ENCODE data around the gene GAPDHS. TPM values are rescaled to one million over a fixed set of nuclear protein-coding genes. Genes with fewer than 3 reads are reported as not detected.

The GAPDHS gene
- total and polyA plus RNA-seq, 2 experiments from 2014 or later = not detected

GRCh38 chr19:35560677-35561076, 27.4 kb downstream of the GAPDHS start:
- Histone ChIP-seq H3K36me3 (ENCODE audit: low read depth) (no peaks in the 10 kb centered on the region), H3K4me2 (ENCODE audit: unreplicated experiment) (no peak overlapping the region), H3K4me3 (no peak overlapping the region), H3K9me2 (ENCODE audit: insufficient read depth) (no peaks in the 10 kb centered on the region), H3K4me1 (ENCODE audit: insufficient read depth) (no peaks in the 10 kb centered on the region), H3F3A (ENCODE audit: insufficient read depth) (no peaks in the 10 kb centered on the region), H3K27me3 (replicated peaks; ENCODE audit: insufficient read depth) (0 out of 2 replicates have a peak, but pooled peaks cover 14% of the 10 kb centered on the region), H2AFZ (no peak overlapping the region), H3K9ac (no peak overlapping the region), H3K27ac (no peak overlapping the region), H3K79me2 (ENCODE audit: insufficient read depth) (no peaks in the 10 kb centered on the region), H3K9me3 (ENCODE audit: low read depth) (no peaks in the 10 kb centered on the region), H4K20me1 (ENCODE audit: insufficient read depth) (no peaks in the 10 kb centered on the region)
- no peak for DNase-seq
- 59 to 65% methylated on average over 6 of the region's 6 CpGs for WGBS, 2 experiments (ENCODE audit: low coverage in 1 of 2, low lambda C conversion rate in 2 of 2, missing lambda C conversion rate in 2 of 2)
- in situ Hi-C loops (cut with MboI) = no loop called here
- TF ChIP-seq EZH2 (IDR thresholded peaks at IDR 0.05; ENCODE audit: insufficient read depth, poor library complexity, severe bottlenecking) (no peak), EZH2phosphoT487 (IDR thresholded peaks at IDR 0.05; ENCODE audit: insufficient read depth, low read depth) (no peak)

GRCh38 chr19:35561436-35561835, 28.2 kb downstream of the GAPDHS start:
- TF ChIP-seq EZH2 (IDR thresholded peaks at IDR 0.05; ENCODE audit: insufficient read depth, poor library complexity, severe bottlenecking) = no peak
- Histone ChIP-seq H3K9ac (no peak overlapping the region), H3K4me2 (ENCODE audit: unreplicated experiment) (no peak overlapping the region), H4K20me1 (ENCODE audit: insufficient read depth) (no peaks in the 10 kb centered on the region), H3K27ac (no peak overlapping the region), H3K9me3 (ENCODE audit: low read depth) (no peaks in the 10 kb centered on the region), H2AFZ (no peak overlapping the region), H3F3A (ENCODE audit: insufficient read depth) (no peaks in the 10 kb centered on the region), H3K27me3 (replicated peaks; ENCODE audit: insufficient read depth) (0 out of 2 replicates have a peak, but pooled peaks cover 14% of the 10 kb centered on the region), H3K9me2 (ENCODE audit: insufficient read depth) (no peaks in the 10 kb centered on the region), H3K4me1 (ENCODE audit: insufficient read depth) (no peaks in the 10 kb centered on the region), H3K79me2 (ENCODE audit: insufficient read depth) (no peaks in the 10 kb centered on the region), H3K4me3 (no peak overlapping the region), H3K36me3 (ENCODE audit: low read depth) (no peaks in the 10 kb centered on the region)
- in situ Hi-C loops (cut with MboI) = no loop called here
- 33 to 42% methylated on average over 6 of the region's 6 CpGs for WGBS, 2 experiments (ENCODE audit: low coverage in 1 of 2, low lambda C conversion rate in 2 of 2, missing lambda C conversion rate in 2 of 2)
- no peak for DNase-seq

- DNase-seq = no peak
- Histone ChIP-seq H3K9ac (no peak overlapping the region), H3K79me2 (ENCODE audit: insufficient read depth) (no peaks in the 10 kb centered on the region), H4K20me1 (ENCODE audit: insufficient read depth) (no peaks in the 10 kb centered on the region), H3K36me3 (ENCODE audit: low read depth) (no peaks in the 10 kb centered on the region), H2AFZ (no peak overlapping the region), H3K27me3 (replicated peaks; ENCODE audit: insufficient read depth) (0 out of 2 replicates have a peak, but pooled peaks cover 14% of the 10 kb centered on the region), H3K27ac (no peak overlapping the region), H3K4me2 (ENCODE audit: unreplicated experiment) (no peak overlapping the region), H3K9me2 (ENCODE audit: insufficient read depth) (no peaks in the 10 kb centered on the region), H3K9me3 (ENCODE audit: low read depth) (no peaks in the 10 kb centered on the region), H3K4me3 (no peak overlapping the region), H3K4me1 (ENCODE audit: insufficient read depth) (no peaks in the 10 kb centered on the region), H3F3A (ENCODE audit: insufficient read depth) (no peaks in the 10 kb centered on the region)
- TF ChIP-seq EZH2 (IDR thresholded peaks at IDR 0.05; ENCODE audit: insufficient read depth, poor library complexity, severe bottlenecking) (no peak), EZH2phosphoT487 (IDR thresholded peaks at IDR 0.05; ENCODE audit: insufficient read depth, low read depth) (no peak)
- 60% methylated on average over 16 to 17 of the region's 17 CpGs for WGBS, 2 experiments (ENCODE audit: low coverage in 1 of 2, low lambda C conversion rate in 2 of 2, missing lambda C conversion rate in 2 of 2)
- in situ Hi-C loops (cut with MboI) = no loop called here
Observed at GRCh38 chr19:35562336-35562735, 29.1 kb downstream of the GAPDHS start.

- WGBS, 2 experiments (ENCODE audit: low coverage in 1 of 2, low lambda C conversion rate in 2 of 2, missing lambda C conversion rate in 2 of 2) = 20% methylated on average over 2 of the region's 2 CpGs; no CpG with 5 or more reads in 1 of the 2 experiments
Observed at GRCh38 chr19:35562776-35563175, 29.5 kb downstream of the GAPDHS start.

More at GRCh38 chr19:35562776-35563175, 29.5 kb downstream of the GAPDHS start:
- H2AFZ ChIP-seq = no peak overlapping the region
- no peaks in the 10 kb centered on the region for H3K9me3 ChIP-seq (ENCODE audit: low read depth)
- H3K9ac ChIP-seq = no peak overlapping the region
- TF ChIP-seq EZH2 (IDR thresholded peaks at IDR 0.05; ENCODE audit: insufficient read depth, poor library complexity, severe bottlenecking) (no peak), EZH2phosphoT487 (IDR thresholded peaks at IDR 0.05; ENCODE audit: insufficient read depth, low read depth) (no peak)
- H3K27ac ChIP-seq = no peak overlapping the region
- H3K79me2 ChIP-seq (ENCODE audit: insufficient read depth) = no peaks in the 10 kb centered on the region
- H3K4me1 ChIP-seq (ENCODE audit: insufficient read depth) = no peaks in the 10 kb centered on the region
- H3F3A ChIP-seq (ENCODE audit: insufficient read depth) = no peaks in the 10 kb centered on the region
- no peaks in the 10 kb centered on the region for H3K36me3 ChIP-seq (ENCODE audit: low read depth)
- H3K4me3 ChIP-seq = no peak overlapping the region
- no peaks in the 10 kb centered on the region for H4K20me1 ChIP-seq (ENCODE audit: insufficient read depth)
- DNase-seq = no peak
- no peaks in the 10 kb centered on the region for H3K9me2 ChIP-seq (ENCODE audit: insufficient read depth)
- no peak overlapping the region for H3K4me2 ChIP-seq (ENCODE audit: unreplicated experiment)
- H3K27me3 ChIP-seq (replicated peaks; ENCODE audit: insufficient read depth) = 0 out of 2 replicates have a peak, but pooled peaks cover 14% of the 10 kb centered on the region
- in situ Hi-C loops (cut with MboI) = no loop called here

Data from GM23248 (cell line).